SW480 (cell line): ENCODE data around the gene KMT2E.
A peak's percentile ranks its signal among the peaks of the same experiment; 100 is the strongest.

Experiments used
- DNase-seq: peaks from one replicate; pipeline ENCODE4 v3.0.0-alpha.2; 2016; ENCODE audit warnings: low spot score

KMT2E gene

DNA sequence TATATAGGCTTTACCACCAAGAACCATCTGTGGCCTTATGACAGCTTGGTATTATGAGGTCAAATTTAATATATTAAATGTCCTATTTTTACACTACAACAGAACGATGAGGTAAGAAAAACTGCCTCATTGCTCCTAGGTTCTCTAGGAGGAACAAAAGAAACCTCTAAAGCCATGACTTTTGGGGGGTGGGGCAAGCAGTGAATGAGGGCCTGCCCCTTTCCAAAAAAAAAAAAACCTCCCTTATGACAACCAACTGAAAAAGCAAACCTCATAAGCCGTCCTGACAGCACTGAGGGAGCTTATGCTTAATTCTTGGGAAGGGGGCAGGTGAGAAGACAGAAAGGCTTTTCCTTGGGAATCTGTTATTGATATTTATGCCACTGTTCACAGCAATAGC, 116.6 kb downstream of the KMT2E start:
- no peak for DNase-seq

- no peak for DNase-seq
These were observed 117.1 kb downstream of the KMT2E start for GRCh38 chr7:105131033-105131656.

GRCh38 chr7:105131890-105132289, 117.9 kb downstream of the KMT2E start:
- DNase-seq = no peak

GRCh38 chr7:105132335-105132734, 118.3 kb downstream of the KMT2E start:
- no peak for DNase-seq

DNA sequence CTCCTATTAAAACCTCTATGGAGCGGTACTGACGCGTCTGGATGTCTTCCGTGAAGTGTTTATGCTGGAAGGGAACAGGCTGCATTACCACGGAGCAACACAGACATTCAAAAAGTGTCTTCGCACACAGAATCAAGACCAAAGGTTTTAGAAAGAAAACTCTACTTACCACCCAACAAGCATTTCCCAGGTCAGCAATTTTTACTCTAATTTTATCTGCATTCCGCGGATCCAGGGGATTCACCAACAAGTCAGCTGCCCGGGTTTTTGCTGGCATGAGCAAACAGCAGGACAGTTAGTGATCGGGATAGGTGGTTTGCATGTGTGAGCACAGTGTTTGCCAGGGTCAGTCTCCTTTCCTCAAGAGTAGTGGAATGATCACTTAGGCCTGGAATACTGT, 118.8 kb downstream of the KMT2E start:
- DNase-seq = no peak

- DNase-seq = no peak
These were observed 119.4 kb downstream of the KMT2E start for GRCh38 chr7:105133358-105133757.

DNA sequence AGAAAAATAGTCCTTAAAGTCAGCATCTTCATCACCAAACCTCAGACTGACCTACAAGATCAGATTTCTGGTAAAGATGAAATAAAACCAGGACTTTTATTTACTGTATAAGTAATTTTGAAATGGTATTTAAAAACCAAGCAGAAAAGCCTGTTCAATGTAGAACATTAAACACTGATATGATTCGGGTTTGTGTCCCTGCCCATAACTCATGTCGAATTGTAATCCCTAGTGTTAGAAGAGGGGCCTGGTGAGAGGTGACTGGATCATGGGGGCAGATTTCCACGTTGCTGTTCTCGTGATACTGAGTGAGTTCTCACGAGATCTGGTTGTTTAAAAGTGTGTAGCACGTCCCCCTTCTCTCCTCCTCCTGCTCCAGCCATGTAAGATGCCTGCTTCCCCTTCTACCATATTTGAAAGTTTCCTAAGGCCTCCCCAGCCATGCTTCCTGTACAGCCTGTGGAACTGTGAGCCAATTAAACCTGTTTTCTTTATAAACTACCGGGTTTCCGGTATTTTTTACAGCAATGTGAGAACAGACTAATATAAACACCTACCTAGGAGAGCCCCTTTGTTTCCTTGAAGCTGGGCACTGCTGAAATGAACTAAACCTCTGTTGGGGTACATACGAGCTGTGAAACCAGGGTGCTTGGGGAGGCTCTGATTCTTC, 120.1 kb downstream of the KMT2E start:
- DNase-seq = no peak

- DNase-seq = peak; percentile 67
These were observed 122.2 kb downstream of the KMT2E start for GRCh38 chr7:105136221-105136620.

- DNase-seq = no peak
These were observed 123.9 kb downstream of the KMT2E start for GRCh38 chr7:105137898-105138297.

DNA sequence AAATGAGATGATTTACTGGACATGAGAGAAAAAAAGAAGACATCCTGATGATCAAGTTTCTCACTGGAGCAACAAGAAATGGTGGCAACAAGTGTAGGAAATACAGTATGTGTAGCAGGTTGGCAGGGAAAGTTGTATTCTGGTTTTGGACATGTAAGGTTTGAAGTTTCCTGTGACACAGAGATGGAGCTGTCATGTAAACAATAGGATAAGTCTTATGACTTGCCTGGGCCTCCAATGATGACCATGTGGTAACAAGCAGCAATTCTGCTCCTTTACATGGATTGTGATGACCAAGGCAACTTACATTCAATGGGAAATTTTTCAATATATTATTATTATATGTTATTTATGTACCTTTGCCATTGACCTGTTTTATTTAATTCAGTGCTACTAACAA, 125.4 kb downstream of the KMT2E start:
- DNase-seq = no peak

- peak; percentile 48 for DNase-seq
These were observed 127.1 kb downstream of the KMT2E start for GRCh38 chr7:105141068-105141467.

DNA sequence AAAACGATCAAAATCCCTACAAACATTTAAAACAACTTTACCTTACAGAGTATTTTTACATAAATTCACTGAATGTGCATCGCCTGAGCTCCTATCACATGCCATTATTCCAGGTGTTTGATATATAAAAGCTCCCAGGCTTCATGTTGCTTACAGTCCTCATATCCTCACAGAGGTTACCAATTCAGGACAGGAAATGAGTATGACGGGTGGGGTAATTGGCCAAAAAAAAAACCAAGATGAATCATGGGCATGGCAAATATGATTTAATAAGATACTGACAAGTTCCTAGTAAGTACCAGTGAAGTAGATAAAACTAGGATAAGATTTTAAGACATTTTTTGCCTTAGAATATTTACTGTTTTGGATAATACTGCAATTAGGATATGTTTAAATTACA, 135.8 kb downstream of the KMT2E start:
- peak; percentile 41 for DNase-seq

GRCh38 chr7:105151152-105151551, 137.1 kb downstream of the KMT2E start:
- no peak for DNase-seq

DNA sequence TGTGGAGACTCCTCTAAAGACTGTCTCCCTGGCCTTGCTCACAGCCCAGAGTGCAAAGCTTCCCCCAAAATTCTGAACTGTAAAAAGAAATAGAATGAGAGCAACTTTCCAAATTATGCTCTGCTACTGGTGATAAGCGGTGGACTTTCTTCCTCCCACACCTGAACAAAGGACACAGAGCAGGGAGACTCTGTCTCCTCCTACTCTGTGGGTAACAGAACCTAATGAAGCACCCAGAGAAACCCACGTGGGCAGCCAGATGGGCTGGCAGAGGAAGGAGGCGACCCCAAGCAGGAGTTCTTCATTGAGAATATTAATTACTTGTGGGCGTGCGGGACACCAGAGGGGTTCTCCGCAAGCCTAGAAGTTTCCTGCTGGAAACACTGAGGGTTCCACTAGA, 139.5 kb downstream of the KMT2E start:
- no peak for DNase-seq

DNA sequence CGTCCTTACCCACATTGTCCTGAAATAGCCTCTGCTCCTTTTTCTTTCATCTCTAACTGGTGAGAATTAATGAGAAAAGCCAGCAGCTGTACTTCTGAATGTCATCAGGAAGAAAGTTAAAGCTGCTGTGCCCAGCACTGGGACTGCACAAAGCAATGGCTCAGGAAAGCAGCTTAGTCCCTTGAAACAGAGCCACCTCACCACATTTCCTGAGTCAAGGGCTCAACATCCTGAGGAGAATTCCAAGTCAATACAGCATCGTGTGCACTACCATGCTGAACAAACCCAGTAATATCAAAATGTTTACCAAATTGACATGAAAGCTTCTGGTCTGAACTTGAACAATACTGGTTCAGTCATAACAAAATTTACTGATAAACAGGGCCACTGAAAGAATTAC, 140.1 kb downstream of the KMT2E start:
- DNase-seq = no peak

GRCh38 chr7:105156731-105157130, 142.7 kb downstream of the KMT2E start:
- no peak for DNase-seq

- DNase-seq = no peak
These were observed 143.3 kb downstream of the KMT2E start for GRCh38 chr7:105157278-105157677.

- DNase-seq = no peak
These were observed 147.4 kb downstream of the KMT2E start for GRCh38 chr7:105161366-105161765.
